Mesenchymal stem cell (in vitro differentiated cells and primary cell): ENCODE data around the gene PPM1B.
A peak's percentile ranks its signal among the peaks of the same experiment; 100 is the strongest.
"Not testable (repeated sequence)": the region's sequence is repeated elsewhere in the genome, so short reads cannot be mapped to it uniquely, and the experiment has no call there.

Experiments
- DNase-seq: peaks from one replicate; pipeline ENCODE4 v3.0.0-alpha.2; 2013
- H2AFZ ChIP-seq: one replicate; pipeline ENCODE4 v1.6.1; 2013; ENCODE audit warnings: low read depth, mild to moderate bottlenecking, control low read depth, inconsistent platforms, low read length, moderate library complexity
- H2AK5ac ChIP-seq: 2 replicates; pipeline ENCODE4 v1.6.1; 2013; ENCODE audit warnings: low read length, moderate library complexity, mild to moderate bottlenecking, inconsistent platforms; ENCODE audit not compliant: severe bottlenecking
- H2BK120ac ChIP-seq: one replicate; pipeline ENCODE4 v1.6.1; 2013; ENCODE audit warnings: low read depth, mild to moderate bottlenecking, inconsistent platforms, low read length, moderate library complexity
- H2BK12ac ChIP-seq, 2 experiments: one replicate each; pipeline ENCODE4 v1.6.1; 2013; ENCODE audit warnings: inconsistent platforms in 2 of 2, low read length in 2 of 2, mild to moderate bottlenecking in 2 of 2, moderate library complexity in 2 of 2, control low read depth in 1 of 2
- H2BK15ac ChIP-seq: one replicate; pipeline ENCODE4 v1.6.1; 2013; ENCODE audit warnings: mild to moderate bottlenecking, low read depth, inconsistent platforms; ENCODE audit not compliant: poor library complexity, severe bottlenecking
- H2BK5ac ChIP-seq: 2 replicates; pipeline ENCODE4 v1.6.1; 2013; ENCODE audit warnings: low read depth, mild to moderate bottlenecking, low read length, control low read depth, inconsistent platforms; ENCODE audit not compliant: poor library complexity, severe bottlenecking
- H3K14ac ChIP-seq, 2 experiments: one replicate each; pipeline ENCODE4 v1.6.1; 2013; ENCODE audit warnings: inconsistent platforms in 2 of 2, low read length in 2 of 2, control low read depth in 1 of 2, mild to moderate bottlenecking in 1 of 2, moderate library complexity in 1 of 2
- H3K18ac ChIP-seq, 2 experiments: one replicate each; pipeline ENCODE4 v1.6.1; 2013; ENCODE audit warnings: inconsistent platforms in 2 of 2, low read length in 2 of 2, control low read depth in 1 of 2, low read depth in 1 of 2, mild to moderate bottlenecking in 1 of 2
- H3K23ac ChIP-seq, 2 experiments: one replicate each; pipeline ENCODE4 v1.6.1; 2013; ENCODE audit warnings: inconsistent platforms in 2 of 2, low read length in 2 of 2, mild to moderate bottlenecking in 2 of 2, moderate library complexity in 2 of 2, control low read depth in 1 of 2
- H3K27ac ChIP-seq: 2 replicates; pipeline ENCODE4 v1.5.1; 2013; ENCODE audit warnings: mild to moderate bottlenecking, moderate library complexity, low read length, control low read depth, inconsistent platforms; ENCODE audit not compliant: poor library complexity, severe bottlenecking
- H3K27me3 ChIP-seq, 2 experiments: 2 replicates each; pipeline versions ENCODE4 v1.6.1 to v1.7.0; 2013; ENCODE audit warnings: low read length in 2 of 2, mild to moderate bottlenecking in 2 of 2, moderate library complexity in 2 of 2, control low read depth in 1 of 2, inconsistent platforms in 1 of 2; ENCODE audit not compliant: control insufficient read depth in 1 of 2, insufficient read depth in 1 of 2
- H3K36me3 ChIP-seq, 2 experiments: 2 replicates each; pipeline versions ENCODE4 v1.6.1 to v1.7.0; 2013; ENCODE audit warnings: low read length in 2 of 2, control low read depth in 1 of 2, inconsistent platforms in 1 of 2, low read depth in 1 of 2, mild to moderate bottlenecking in 1 of 2; ENCODE audit not compliant: insufficient read depth in 2 of 2, control insufficient read depth in 1 of 2
- H3K4ac ChIP-seq, 2 experiments: one replicate each; pipeline ENCODE4 v1.6.1; 2013; ENCODE audit warnings: inconsistent platforms in 2 of 2, low read length in 2 of 2, mild to moderate bottlenecking in 2 of 2, moderate library complexity in 2 of 2, control low read depth in 1 of 2, low read depth in 1 of 2
- H3K4me1 ChIP-seq: 2 replicates; pipeline ENCODE4 v1.6.1; 2013; ENCODE audit warnings: low read depth, low read length, control low read depth; ENCODE audit not compliant: control insufficient read depth, insufficient read depth
- H3K4me2 ChIP-seq: 2 replicates; pipeline ENCODE4 v1.6.1; 2013; ENCODE audit warnings: low read length, mild to moderate bottlenecking, inconsistent platforms; ENCODE audit not compliant: poor library complexity, severe bottlenecking
- H3K4me3 ChIP-seq, 2 experiments: 2 replicates each; pipeline versions ENCODE4 v1.5.1 to v1.7.0; 2013; ENCODE audit warnings: low read length in 2 of 2, mild to moderate bottlenecking in 2 of 2, control low read depth in 1 of 2, low read depth in 1 of 2; ENCODE audit not compliant: insufficient read depth in 1 of 2
- H3K79me1 ChIP-seq: replicated peaks from 2 replicates; pipeline ENCODE4 v1.6.1; 2013; ENCODE audit warnings: mild to moderate bottlenecking, control low read depth, low read length, inconsistent platforms; ENCODE audit not compliant: poor library complexity, severe bottlenecking
- H3K9ac ChIP-seq: 2 replicates; pipeline ENCODE4 v1.7.0; 2013; ENCODE audit warnings: mild to moderate bottlenecking, low read length, moderate library complexity
- H3K9me3 ChIP-seq: 2 replicates; pipeline ENCODE4 v1.7.0; 2013; ENCODE audit warnings: mild to moderate bottlenecking, low read length; ENCODE audit not compliant: control insufficient read depth
- H4K8ac ChIP-seq: one replicate; pipeline ENCODE4 v1.6.1; 2013; ENCODE audit warnings: inconsistent platforms, mild to moderate bottlenecking, low read length, moderate library complexity
- H4K91ac ChIP-seq: one replicate; pipeline ENCODE4 v1.6.1; 2013; ENCODE audit warnings: mild to moderate bottlenecking, low read length, inconsistent platforms
- WGBS: methylation state at CpG from one replicate; pipeline ENCODE4 v1.1.7; 2013; ENCODE audit warnings: mixed read lengths; 5-methylcytosine and 5-hydroxymethylcytosine counted together

Gene PPM1B

DNA sequence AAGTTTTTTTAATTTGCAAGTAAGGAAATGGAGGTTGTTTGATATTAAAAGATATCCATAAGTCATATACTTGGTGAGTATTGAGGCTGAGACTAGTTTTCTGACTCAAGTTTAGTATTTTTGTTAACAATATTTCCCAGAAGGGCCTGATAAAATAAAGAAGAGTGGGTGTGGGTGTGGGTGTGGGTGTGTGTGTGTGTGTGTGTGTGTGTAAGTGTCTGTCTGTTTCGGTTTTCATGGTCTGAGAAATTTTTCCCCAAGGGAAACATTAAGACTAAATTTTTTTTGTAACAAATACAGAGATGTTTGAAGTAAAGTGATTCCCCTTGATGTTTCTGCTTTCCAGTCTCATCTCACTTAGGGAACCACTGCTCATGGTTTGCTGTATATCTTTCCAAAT lies 36.5 kb downstream of the PPM1B start:
- Histone ChIP-seq H3K4ac (no peak overlapping the region), H2AFZ (no peak overlapping the region), H3K23ac (no peak overlapping the region), H2BK12ac (no peak overlapping the region), H2BK120ac (no peak overlapping the region), H4K91ac (no peak overlapping the region), H2AK5ac (no peak overlapping the region), H3K79me1 (peaks cover 6% of the 10 kb centered on the region), H4K8ac (no peak overlapping the region), H3K27ac (no peak overlapping the region), H3K14ac (no peak overlapping the region), H3K27me3 (no peaks in the 10 kb centered on the region), H3K36me3 (peaks cover 10 to 18% of the 10 kb centered on the region in 2 experiments), H3K4me2 (no peak overlapping the region), H3K9ac (peak overlapping the region; percentile 10), H3K4me1 (no peaks in the 10 kb centered on the region), H2BK15ac (no peak overlapping the region), H3K18ac (no peak overlapping the region), H3K4me3 (no peak overlapping the region), H2BK5ac (no peak overlapping the region), H3K9me3 (peaks cover 6% of the 10 kb centered on the region)
- no peak for DNase-seq
- no CpG with 5 or more reads among the region's 1 CpG for WGBS

DNA sequence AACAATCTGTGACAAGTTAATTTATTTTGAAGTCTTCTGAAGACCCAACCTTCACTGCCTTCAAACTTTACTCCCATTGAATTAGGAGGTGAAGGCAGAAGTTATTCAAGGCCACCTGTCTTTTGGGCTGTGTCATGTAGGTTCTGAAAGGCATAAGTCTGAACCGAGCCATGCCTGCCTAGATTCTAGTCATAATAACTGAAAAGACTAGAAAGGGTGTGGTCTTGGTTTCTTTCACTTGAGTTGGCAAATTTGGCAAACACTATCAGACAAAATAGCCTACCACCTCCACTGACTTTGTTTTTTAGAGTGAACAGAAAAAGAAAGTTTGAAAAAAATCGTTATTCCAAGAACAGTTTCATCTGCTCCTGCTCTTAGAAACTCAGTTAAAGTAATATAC lies 38.4 kb downstream of the PPM1B start:
- Histone ChIP-seq H3K79me1 (peaks cover 7% of the 10 kb centered on the region), H3K4me1 (no peaks in the 10 kb centered on the region)

DNA sequence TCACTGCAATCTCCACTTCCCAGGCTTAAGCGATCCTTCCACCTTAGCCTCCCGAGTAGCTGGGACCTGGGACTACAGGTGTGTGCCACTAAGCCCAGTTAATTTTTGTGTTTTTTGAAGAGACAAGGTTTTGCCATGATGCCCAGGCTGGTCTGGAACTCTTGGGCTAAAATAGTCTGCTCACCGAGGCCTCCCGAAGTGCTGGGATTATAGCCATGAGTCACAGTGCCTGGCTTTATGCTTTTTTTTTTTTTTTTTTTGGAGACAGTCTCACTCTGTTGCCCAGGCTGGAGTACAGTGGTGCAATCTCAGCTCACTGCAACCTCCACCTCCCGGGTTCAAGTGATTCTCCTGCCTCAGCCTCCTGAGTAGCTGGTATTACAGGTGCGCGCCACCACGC lies 39.0 kb downstream of the PPM1B start:
- H3K27ac ChIP-seq, H2AK5ac ChIP-seq, H3K4me2 ChIP-seq, H3K14ac ChIP-seq, H3K18ac ChIP-seq, H3K4me1 ChIP-seq, H3K27me3 ChIP-seq, H3K9ac ChIP-seq, H2BK120ac ChIP-seq, H4K8ac ChIP-seq, H2BK12ac ChIP-seq, H3K79me1 ChIP-seq, H3K23ac ChIP-seq, H4K91ac ChIP-seq, H3K4me3 ChIP-seq, H3K4ac ChIP-seq, DNase-seq, H2BK5ac ChIP-seq, H2BK15ac ChIP-seq, H2AFZ ChIP-seq: not testable (repeated sequence)
- Histone ChIP-seq H3K36me3 (peaks cover 12 to 32% of the 10 kb centered on the region in 2 experiments), H3K9me3 (peaks cover 10% of the 10 kb centered on the region)
- WGBS, result 81% methylated on average over 4 of the region's 8 CpGs

More for the DNA sequence above, 38.4 kb downstream of the PPM1B start:
- no peak overlapping the region for H2BK12ac ChIP-seq
- no peak for DNase-seq
- no peak overlapping the region for H2AFZ ChIP-seq
- WGBS, result no CpG with 5 or more reads among the region's 2 CpGs
- no peak overlapping the region for H3K9ac ChIP-seq
- H3K4me3 ChIP-seq, result no peak overlapping the region
- no peak overlapping the region for H3K18ac ChIP-seq
- no peak overlapping the region for H3K4ac ChIP-seq
- no peak overlapping the region for H3K14ac ChIP-seq
- no peak overlapping the region for H3K27ac ChIP-seq
- H3K27me3 ChIP-seq, result no peaks in the 10 kb centered on the region
- no peak overlapping the region for H2BK120ac ChIP-seq
- no peak overlapping the region for H4K8ac ChIP-seq
- H3K36me3 ChIP-seq, result peaks cover 12 to 28% of the 10 kb centered on the region in 2 experiments
- H2BK5ac ChIP-seq, result no peak overlapping the region
- H2BK15ac ChIP-seq, result no peak overlapping the region
- H4K91ac ChIP-seq, result no peak overlapping the region
- H3K9me3 ChIP-seq, result peaks cover 10% of the 10 kb centered on the region
- no peak overlapping the region for H2AK5ac ChIP-seq
- no peak overlapping the region for H3K4me2 ChIP-seq
- no peak overlapping the region for H3K23ac ChIP-seq

DNA sequence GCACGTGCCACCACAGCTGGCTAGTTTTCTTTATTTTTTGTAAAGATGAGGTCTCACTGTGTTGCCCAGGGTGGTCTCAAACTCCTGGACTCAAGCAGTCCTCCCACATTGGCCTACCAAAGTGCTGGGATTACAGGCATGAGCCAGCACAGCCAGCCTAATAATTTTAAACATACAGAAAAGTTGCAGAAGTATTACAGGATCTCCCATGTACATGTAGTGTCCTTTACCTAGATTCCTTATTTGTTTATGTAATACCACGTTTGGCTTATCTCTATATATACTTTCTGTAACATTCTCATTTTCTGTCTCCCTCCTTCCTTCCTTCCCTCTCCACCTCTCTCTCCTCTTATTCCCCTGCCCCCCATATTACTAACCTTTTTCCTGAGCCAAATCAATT lies 41.7 kb downstream of the PPM1B start:
- WGBS, result 90% methylated on average over 2 of the region's 2 CpGs

More for the DNA sequence above, 41.7 kb downstream of the PPM1B start:
- H2BK12ac ChIP-seq, result no peak overlapping the region
- no peak overlapping the region for H3K9ac ChIP-seq
- H4K91ac ChIP-seq, result no peak overlapping the region
- H3K23ac ChIP-seq, result no peak overlapping the region
- H3K79me1 ChIP-seq, result peaks cover 11% of the 10 kb centered on the region
- H2BK5ac ChIP-seq, result no peak overlapping the region
- H3K4ac ChIP-seq, result no peak overlapping the region
- no peak overlapping the region for H3K4me2 ChIP-seq
- H3K27ac ChIP-seq, result no peak overlapping the region
- H3K27me3 ChIP-seq, result no peaks in the 10 kb centered on the region
- H3K18ac ChIP-seq, result no peak overlapping the region
- H3K4me3 ChIP-seq, result no peak overlapping the region
- H2AFZ ChIP-seq, result no peak overlapping the region
- DNase-seq, result no peak
- H2BK120ac ChIP-seq, result no peak overlapping the region
- H4K8ac ChIP-seq, result no peak overlapping the region
- no peak overlapping the region for H2AK5ac ChIP-seq
- peaks cover 12 to 32% of the 10 kb centered on the region in 2 experiments for H3K36me3 ChIP-seq
- H2BK15ac ChIP-seq, result no peak overlapping the region
- no peaks in the 10 kb centered on the region for H3K4me1 ChIP-seq
- H3K9me3 ChIP-seq, result peaks cover 10% of the 10 kb centered on the region
- H3K14ac ChIP-seq, result no peak overlapping the region
